Measurements from ENCODE around the gene PROSER3. TPM values are rescaled to one million over a fixed set of nuclear protein-coding genes. Genes with fewer than 3 reads are reported as not detected.
A peak's percentile ranks its signal among the peaks of the same experiment; 100 is the strongest.

Gene PROSER3
- total and polyA plus RNA-seq, 9 of the 15 experiments (the other 6 are each of a cell fraction or from before 2014, with no cell fraction given), result 1.0 to 39.5 (median 5.1) TPM

DNA sequence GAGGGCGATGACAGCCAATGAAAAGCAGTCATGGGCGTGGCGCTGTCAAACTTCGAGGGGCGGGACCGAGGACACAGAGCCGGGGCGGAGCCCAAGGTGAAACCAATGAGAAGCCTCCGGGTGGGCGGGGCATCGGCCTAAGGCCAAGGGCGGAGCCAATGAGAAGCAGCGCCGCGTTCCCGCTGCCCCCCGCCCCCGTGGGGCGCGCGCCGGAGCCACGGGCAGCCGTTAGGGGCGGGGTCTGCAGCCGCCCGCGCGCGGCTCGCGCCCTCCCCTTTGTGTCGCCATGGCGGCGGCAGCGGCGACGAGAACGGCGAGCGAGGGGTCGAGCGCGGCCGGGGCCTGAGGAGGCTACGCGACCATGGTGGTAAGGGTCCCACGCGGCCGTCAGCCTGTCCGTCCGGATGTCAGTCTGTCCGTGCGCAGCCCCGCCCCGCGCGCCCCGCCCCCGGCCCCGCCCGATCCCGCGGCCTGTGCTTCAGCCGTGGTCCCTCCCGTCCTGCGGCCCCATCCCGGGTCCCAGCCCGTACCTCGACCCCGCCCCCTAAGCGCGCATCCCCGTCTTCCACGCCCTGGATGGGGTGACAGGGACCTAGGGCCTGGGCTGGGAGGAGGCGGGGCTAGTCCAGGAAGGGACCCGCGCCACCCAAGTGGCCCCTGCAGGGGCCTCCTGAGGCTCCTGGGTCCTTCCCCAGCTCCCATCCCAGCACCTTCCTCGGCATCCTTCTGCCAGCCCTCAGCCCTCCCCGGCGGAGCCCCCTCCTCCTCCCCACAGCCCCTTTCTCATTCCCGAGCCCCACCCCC is 17.5 kb downstream of the PROSER3 start, which contains the start of gene ARHGAP33 (continued):
- TF ChIP-seq, protein P1, sequence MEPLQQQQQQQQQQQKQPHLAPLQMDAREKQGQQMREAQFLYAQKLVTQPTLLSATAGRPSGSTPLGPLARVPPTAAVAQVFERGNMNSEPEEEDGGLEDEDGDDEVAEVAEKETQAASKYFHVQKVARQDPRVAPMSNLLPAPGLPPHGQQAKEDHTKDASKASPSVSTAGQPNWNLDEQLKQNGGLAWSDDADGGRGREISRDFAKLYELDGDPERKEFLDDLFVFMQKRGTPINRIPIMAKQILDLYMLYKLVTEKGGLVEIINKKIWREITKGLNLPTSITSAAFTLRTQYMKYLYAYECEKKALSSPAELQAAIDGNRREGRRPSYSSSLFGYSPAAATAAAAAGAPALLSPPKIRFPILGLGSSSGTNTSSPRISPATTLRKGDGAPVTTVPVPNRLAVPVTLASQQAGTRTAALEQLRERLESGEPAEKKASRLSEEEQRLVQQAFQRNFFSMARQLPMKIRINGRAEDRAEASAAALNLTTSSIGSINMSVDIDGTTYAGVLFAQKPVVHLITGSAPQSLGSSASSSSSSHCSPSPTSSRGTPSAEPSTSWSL (CRISPR knock-in tag; IDR thresholded peaks at IDR 0.05; ENCODE audit: borderline replicate concordance), result no peak
- TF ChIP-seq, protein P2, sequence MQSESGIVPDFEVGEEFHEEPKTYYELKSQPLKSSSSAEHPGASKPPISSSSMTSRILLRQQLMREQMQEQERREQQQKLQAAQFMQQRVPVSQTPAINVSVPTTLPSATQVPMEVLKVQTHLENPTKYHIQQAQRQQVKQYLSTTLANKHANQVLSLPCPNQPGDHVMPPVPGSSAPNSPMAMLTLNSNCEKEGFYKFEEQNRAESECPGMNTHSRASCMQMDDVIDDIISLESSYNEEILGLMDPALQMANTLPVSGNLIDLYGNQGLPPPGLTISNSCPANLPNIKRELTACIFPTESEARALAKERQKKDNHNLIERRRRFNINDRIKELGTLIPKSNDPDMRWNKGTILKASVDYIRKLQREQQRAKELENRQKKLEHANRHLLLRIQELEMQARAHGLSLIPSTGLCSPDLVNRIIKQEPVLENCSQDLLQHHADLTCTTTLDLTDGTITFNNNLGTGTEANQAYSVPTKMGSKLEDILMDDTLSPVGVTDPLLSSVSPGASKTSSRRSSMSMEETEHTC (IDR thresholded peaks at IDR 0.05), result no peak
- TF ChIP-seq, protein P3, sequence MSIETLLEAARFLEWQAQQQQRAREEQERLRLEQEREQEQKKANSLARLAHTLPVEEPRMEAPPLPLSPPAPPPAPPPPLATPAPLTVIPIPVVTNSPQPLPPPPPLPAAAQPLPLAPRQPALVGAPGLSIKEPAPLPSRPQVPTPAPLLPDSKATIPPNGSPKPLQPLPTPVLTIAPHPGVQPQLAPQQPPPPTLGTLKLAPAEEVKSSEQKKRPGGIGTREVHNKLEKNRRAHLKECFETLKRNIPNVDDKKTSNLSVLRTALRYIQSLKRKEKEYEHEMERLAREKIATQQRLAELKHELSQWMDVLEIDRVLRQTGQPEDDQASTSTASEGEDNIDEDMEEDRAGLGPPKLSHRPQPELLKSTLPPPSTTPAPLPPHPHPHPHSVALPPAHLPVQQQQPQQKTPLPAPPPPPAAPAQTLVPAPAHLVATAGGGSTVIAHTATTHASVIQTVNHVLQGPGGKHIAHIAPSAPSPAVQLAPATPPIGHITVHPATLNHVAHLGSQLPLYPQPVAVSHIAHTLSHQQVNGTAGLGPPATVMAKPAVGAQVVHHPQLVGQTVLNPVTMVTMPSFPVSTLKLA (conservative IDR thresholded peaks at IDR 0.05), result peak in 1 of 2 experiments; percentile 52; a peak in 2 of 4 replicates
- TF ChIP-seq FIP1L1 (IDR thresholded peaks at IDR 0.05; ENCODE audit: low read depth, low read length, poor library complexity, severe bottlenecking), result no peak
- no peak for TF ChIP-seq ZFP36 (IDR thresholded peaks at IDR 0.05; ENCODE audit: low read depth, low read length, partially characterized antibody)
- no peak for TF ChIP-seq LARP7 (IDR thresholded peaks at IDR 0.05)
- no peak for TF ChIP-seq DPF2 (IDR thresholded peaks at IDR 0.05)
- TF ChIP-seq, protein P4, sequence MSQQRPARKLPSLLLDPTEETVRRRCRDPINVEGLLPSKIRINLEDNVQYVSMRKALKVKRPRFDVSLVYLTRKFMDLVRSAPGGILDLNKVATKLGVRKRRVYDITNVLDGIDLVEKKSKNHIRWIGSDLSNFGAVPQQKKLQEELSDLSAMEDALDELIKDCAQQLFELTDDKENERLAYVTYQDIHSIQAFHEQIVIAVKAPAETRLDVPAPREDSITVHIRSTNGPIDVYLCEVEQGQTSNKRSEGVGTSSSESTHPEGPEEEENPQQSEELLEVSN (IDR thresholded peaks at IDR 0.05; ENCODE audit: borderline replicate concordance in 1 of 2, extremely low read depth in 1 of 2, insufficient read depth in 1 of 2, insufficient read length in 1 of 2, low read depth in 1 of 2, low read length in 1 of 2, poor library complexity in 1 of 2, severe bottlenecking in 1 of 2), result peak in 1 of 2 experiments; percentile 73
- no peak for TF ChIP-seq TAF7 (tag; IDR thresholded peaks at IDR 0.05)
- TF ChIP-seq, protein P5, sequence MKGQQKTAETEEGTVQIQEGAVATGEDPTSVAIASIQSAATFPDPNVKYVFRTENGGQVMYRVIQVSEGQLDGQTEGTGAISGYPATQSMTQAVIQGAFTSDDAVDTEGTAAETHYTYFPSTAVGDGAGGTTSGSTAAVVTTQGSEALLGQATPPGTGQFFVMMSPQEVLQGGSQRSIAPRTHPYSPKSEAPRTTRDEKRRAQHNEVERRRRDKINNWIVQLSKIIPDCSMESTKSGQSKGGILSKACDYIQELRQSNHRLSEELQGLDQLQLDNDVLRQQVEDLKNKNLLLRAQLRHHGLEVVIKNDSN (CRISPR knock-in tag; IDR thresholded peaks at IDR 0.05), result no peak; the same call in 1 of the 2 replicates
- no peak for TF ChIP-seq HMG20B (CRISPR knock-in tag; IDR thresholded peaks at IDR 0.05)
- TF ChIP-seq ARNT (IDR thresholded peaks at IDR 0.05), result no peak
- TF ChIP-seq PTBP1 (IDR thresholded peaks at IDR 0.05; ENCODE audit: low read depth, low read length), result no peak
- peak; percentile 84 for TF ChIP-seq NFYB (IDR thresholded peaks at IDR 0.05; ENCODE audit: extremely low read depth, insufficient read length)
- TF ChIP-seq ZNF77 (CRISPR knock-in tag; IDR thresholded peaks at IDR 0.05), result no peak
- TF ChIP-seq POLR2AphosphoS5 (IDR thresholded peaks at IDR 0.05; ENCODE audit: control insufficient read depth, insufficient read depth, low read depth, low read length), result no peak
- TF ChIP-seq LEF1 (IDR thresholded peaks at IDR 0.05), result no peak

Data from K562 (cell line).